HG03520 (cell line): ENCODE results near the gene C20orf204.

Experiments used
- ATAC-seq: cut with Tn5 transposase; IDR thresholded peaks from one replicate; pipeline ENCODE4 v1.9.1; 2021; ENCODE audit warnings: mild to moderate bottlenecking, moderate library complexity; ENCODE audit not compliant: unreplicated experiment

C20orf204 gene

GRCh38 chr20:64025826-64026412 lies 10.1 kb upstream of the C20orf204 start:
- no peak for ATAC-seq

DNA sequence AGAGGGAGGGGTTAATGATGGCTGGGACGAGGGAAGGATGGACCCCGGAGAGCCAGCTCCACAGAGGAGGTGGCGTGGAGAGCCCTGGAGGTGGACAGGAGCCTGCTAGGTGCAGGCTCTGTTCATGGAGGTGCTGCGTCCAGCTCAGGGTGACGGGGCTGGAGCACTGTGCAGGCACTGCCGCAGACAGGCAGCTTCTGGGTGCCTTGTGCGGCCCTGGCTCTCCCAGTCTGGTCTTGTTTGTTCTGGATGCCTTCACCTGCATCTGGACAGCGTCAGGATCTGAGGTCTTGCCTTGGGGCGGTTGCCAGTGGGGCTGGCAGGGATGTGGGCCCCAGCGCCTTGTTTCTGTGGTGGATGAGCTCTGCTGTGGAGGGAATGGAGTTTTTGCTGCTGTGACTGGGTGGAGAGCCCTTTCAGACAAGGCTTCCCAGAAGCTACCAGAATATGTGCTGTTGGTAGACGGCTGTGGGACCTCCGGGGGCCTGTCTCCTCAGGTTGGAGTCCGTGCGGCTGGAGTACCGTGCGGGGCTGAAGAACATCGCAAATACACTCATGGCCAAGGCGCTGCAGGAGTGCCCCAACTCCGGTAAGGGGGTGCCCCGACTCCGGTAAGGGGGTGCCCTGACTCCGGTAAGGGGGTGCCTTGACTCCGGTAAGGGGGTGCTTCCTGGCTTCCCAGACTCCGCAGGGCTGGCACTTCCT lies 7.8 kb upstream of the C20orf204 start:
- no peak for ATAC-seq

- ATAC-seq: no peak
These were observed 6.5 kb upstream of the C20orf204 start for GRCh38 chr20:64029293-64030117.

GRCh38 chr20:64030371-64031134 lies 5.4 kb upstream of the C20orf204 start:
- no peak for ATAC-seq

DNA sequence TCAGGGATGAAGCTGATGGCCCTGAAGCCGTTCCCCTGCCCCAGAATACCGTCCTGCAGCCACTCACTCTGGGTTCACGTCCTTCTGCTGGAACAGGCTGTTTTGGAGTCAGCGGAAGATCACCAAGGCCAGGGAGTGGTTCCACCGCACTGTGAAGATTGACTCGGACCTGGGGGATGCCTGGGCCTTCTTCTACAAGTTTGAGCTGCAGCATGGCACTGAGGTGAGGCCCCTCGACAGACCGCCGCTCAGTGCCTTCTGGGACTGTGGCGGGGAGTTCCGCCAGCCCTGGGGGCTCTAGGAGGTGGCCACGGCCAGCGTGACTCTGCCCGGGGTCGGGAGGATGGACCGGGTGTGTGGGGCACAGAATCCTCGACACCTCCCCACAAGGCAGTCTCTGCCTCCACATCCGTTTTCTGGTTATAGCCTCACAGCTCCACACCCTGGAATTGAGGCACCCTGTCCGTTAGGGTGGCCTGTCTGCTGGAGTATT lies 4.1 kb upstream of the C20orf204 start:
- no peak for ATAC-seq

- no peak for ATAC-seq
These were observed 3.0 kb upstream of the C20orf204 start for GRCh38 chr20:64032706-64033624.

- ATAC-seq: no peak
These were observed 1.9 kb upstream of the C20orf204 start for GRCh38 chr20:64033981-64034493.

GRCh38 chr20:64035066-64035932 lies 683 bp upstream of the C20orf204 start:
- no peak for ATAC-seq

GRCh38 chr20:64036346-64037198 lies 590 bp downstream of the C20orf204 start:
- no peak for ATAC-seq

GRCh38 chr20:64037199-64037497 lies 1.2 kb downstream of the C20orf204 start:
- ATAC-seq: no peak

DNA sequence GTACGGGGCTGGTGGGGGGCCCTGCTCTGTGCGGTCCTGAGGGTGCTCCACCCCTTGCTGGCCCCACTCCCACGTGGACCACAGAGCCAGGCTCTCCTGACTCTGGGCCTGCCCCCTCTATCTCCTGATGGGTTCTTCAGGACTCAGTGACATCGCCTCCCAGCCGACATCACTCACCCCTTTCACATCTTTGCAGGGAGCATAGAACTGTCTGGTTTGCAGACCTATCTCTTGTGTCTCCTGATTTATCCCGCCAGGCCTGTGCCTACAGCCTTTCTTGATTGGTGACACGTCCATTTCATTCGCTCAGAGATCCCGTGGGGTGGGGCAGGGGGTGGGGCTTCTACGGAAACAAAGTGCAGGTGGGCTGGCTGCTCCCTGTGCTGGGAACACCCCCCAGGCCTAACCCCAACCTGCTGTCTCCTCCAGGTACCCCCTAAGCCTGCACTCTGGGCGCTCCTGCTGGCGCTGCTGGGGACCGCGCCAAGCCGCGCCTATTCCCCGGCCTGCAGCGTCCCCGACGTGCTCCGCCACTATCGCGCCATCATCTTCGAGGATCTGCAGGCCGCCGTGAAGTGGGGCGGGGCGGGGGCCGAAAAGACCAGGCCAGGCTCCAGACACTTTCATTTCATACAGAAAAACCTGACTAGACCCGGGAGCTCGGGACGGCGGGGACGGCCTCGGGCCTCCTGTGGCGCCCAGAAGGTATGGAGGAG lies 1.7 kb downstream of the C20orf204 start:
- ATAC-seq: peak; percentile 7

DNA sequence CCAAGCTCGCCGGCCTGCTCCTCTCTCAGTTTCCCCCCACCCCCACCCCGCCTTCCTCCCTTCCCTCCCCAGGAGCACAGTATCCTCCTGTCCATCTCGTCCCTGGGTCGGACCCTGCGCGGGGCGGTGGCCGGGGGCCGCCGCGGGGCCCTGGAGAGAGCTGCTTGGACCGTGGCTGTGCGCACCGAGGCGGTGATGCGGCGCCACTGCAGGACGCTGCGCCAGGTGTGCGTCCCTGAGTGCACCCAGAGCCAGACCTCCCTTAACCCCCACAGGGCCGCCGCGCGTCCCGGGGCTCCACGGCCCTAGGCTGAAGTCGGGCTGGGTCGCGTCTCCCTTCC lies 2.2 kb downstream of the C20orf204 start:
- ATAC-seq: peak; percentile 30

DNA sequence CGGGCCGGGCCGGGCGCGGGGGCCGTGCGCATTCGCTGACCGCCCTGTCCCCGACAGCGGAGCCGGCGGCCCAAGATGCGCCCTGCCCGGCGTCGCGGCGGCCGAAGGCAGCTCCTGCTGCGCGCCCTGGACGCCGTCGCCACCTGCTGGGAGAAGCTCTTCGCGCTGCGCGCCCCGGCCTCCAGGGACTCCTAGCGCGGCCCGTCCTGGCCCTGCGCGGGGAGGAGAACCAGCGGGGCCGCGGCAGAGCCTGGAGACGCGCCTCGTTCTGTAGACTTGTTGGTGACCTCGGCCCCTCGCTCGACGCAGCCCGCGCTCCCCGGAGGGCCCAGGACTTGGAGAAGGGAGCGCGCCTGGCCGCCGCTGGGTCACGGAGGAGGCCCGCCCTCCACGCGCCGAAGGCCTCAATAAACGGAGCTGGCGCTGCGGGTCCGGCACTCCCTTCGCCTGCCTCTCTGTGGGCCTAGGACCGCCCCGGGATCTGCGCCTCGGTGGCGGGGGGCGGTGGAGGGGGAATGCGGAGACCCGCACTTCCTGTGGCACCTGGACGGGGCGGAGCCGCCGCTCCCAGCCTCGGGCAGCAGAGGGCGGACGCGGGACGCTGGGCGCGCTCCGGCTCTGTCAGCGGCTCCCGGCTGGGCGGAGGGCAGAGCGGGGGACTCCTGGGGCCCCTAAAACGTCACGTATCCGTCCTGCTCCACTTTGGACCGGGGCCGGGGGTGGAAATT lies 2.7 kb downstream of the C20orf204 start:
- peak; percentile 45 for ATAC-seq

- no peak for ATAC-seq
These were observed 3.5 kb downstream of the C20orf204 start for GRCh38 chr20:64039293-64040160.

DNA sequence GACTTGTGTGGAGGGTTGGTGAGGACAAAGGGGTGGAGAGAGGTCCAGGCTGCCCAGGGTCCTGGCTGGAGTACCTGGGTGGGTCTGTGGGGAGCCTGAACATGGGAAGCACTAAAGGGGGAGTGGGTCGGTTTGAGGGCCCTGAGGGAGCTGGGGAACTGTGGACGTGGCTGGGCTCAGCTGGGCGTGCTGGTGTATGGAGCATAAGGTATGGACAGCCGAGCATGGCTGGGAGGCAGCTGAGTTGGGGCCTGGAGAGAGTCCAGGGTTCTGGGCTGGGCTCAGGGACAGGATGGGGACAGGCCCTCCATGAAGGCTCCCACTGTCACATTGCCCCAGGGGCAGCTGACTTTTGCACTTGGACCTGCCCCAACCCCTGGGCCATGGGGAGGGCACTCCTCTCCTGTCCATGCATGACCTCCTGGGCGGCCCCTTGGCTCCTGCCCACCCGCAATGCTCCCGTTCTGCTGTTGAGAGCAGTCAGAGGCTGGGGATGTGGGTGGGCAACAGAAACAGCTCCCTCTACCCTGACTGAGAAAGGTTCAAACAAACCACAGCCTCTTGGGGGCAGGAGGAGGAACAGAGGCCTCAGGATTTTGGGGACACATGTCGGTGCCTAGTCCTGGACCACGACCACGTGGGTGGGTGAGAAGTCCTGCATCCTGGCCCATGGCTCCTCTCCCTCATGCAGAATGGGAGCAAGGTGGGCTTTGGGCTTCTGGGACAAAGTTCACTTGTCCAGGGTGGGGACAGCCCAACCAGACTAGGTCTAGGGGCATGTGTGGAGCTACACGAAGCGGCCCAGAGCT lies 4.5 kb downstream of the C20orf204 start:
- ATAC-seq: no peak
